Body of pancreas (tissue), 4 donors: Measurements from ENCODE around the gene ADORA2A.

ENCODE experiments used
- POLR2A ChIP-seq, 3 donors: fragments of 450-650 bp; IDR thresholded peaks; one replicate each; pipeline ENCODE4 v1.6.1; 2016; ENCODE audit warnings: antibody characterized with exemption in 3 of 3, mild to moderate bottlenecking in 2 of 3
- TF ChIP-seq, protein P1 (sequence below), 7 experiments: fragments of 450-650 bp in 4 of 7; fragments of 200-600 bp in 3 of 7; sonication (generic) in 3 of 7; IDR thresholded peaks; one replicate each; pipeline ENCODE4 v1.5.1; 2016 to 2019; ENCODE audit warnings: antibody characterized with exemption in 7 of 7

DNA sequence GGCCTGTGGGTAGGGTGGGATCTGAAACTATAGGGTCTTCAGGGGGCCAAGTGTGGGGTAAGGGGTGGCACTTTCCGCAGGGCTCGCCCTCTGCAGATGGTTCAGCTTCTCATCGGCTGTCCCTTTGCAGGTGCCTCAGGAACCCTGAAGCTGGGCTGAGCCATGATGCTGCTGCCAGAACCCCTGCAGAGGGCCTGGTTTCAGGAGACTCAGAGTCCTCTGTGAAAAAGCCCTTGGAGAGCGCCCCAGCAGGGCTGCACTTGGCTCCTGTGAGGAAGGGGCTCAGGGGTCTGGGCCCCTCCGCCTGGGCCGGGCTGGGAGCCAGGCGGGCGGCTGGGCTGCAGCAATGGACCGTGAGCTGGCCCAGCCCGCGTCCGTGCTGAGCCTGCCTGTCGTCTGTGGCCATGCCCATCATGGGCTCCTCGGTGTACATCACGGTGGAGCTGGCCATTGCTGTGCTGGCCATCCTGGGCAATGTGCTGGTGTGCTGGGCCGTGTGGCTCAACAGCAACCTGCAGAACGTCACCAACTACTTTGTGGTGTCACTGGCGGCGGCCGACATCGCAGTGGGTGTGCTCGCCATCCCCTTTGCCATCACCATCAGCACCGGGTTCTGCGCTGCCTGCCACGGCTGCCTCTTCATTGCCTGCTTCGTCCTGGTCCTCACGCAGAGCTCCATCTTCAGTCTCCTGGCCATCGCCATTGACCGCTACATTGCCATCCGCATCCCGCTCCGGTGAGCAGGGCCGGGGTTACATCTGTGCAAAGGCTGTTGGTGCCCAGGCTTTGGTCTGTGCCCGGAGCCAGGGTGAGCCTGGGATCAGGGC, 5.8 kb downstream of the ADORA2A start:
- TF ChIP-seq POLR2A (IDR thresholded peaks at IDR 0.05): no peak
- TF ChIP-seq, protein P1, sequence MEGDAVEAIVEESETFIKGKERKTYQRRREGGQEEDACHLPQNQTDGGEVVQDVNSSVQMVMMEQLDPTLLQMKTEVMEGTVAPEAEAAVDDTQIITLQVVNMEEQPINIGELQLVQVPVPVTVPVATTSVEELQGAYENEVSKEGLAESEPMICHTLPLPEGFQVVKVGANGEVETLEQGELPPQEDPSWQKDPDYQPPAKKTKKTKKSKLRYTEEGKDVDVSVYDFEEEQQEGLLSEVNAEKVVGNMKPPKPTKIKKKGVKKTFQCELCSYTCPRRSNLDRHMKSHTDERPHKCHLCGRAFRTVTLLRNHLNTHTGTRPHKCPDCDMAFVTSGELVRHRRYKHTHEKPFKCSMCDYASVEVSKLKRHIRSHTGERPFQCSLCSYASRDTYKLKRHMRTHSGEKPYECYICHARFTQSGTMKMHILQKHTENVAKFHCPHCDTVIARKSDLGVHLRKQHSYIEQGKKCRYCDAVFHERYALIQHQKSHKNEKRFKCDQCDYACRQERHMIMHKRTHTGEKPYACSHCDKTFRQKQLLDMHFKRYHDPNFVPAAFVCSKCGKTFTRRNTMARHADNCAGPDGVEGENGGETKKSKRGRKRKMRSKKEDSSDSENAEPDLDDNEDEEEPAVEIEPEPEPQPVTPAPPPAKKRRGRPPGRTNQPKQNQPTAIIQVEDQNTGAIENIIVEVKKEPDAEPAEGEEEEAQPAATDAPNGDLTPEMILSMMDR (IDR thresholded peaks at IDR 0.05): no peak
